ENCODE data around the gene PHACTR1. TPM values are rescaled to one million over a fixed set of nuclear protein-coding genes. Genes with fewer than 3 reads are reported as not detected.

PHACTR1 gene
- total and polyA plus RNA-seq, 8 donors, result 1.4 to 12.4 (median 9.3) TPM

DNA sequence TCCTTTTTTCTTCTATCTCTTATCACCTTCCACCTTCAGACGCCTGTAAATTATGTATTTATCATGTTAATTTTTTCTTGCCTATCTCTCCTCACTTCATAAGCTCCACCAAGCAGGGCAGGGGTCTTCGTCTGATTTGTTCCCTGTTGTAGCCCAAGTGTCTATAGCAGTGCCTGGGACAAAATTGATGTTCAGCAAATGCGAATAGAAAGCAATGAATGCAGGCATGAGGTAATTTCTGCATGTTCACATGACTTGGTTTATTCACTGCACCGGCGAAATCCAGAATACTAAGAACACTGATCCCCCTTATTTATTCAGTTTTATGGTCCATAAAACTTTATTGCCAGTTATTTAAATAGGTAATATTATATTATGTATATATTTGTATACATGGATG lies 449.7 kb downstream of the PHACTR1 start:
- Histone ChIP-seq H3K27ac (no peak overlapping the region), H3K4me3 (no peak overlapping the region), H3K27me3 (no peaks in the 10 kb centered on the region), H3K4me1 (no peaks in the 10 kb centered on the region), H3K9me3 (no peaks in the 10 kb centered on the region), H3K36me3 (no peaks in the 10 kb centered on the region)
- intact Hi-C loops (cut with DNase I), result no loop called here
- no peak for TF ChIP-seq CTCF (IDR thresholded peaks at IDR 0.05)
- 90 to 91% methylated on average over 5 of the region's 5 CpGs for WGBS, 2 donors
- DNase-seq, result no peak
- FAIRE-seq, result no peak
- ATAC-seq, result no peak

DNA sequence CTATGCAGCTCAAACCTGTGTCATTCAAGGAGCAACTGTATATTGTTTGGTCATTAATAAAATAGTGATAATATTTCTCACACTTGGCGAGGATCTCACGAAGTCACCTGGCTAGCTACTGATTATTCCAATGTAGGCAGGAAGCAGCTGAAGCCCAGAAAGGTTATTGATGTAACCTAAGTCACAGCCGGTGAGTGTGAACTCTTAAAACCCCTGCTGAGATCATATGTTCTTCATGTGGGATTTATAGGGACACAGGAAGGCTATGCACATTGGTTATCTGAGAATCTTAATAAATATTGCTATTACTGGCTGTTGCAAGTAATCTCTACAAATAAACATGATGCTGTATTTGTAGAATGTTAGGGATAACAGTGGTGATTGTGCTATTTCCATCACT lies 450.3 kb downstream of the PHACTR1 start:
- FAIRE-seq (no peak), ATAC-seq (no peak), DNase-seq (no peak)
- no peaks in the 10 kb centered on the region for H3K9me3 ChIP-seq
- H3K4me1 ChIP-seq, result no peaks in the 10 kb centered on the region
- no peak overlapping the region for H3K4me3 ChIP-seq
- intact Hi-C loops (cut with DNase I), result no loop called here
- H3K36me3 ChIP-seq, result no peaks in the 10 kb centered on the region
- TF ChIP-seq CTCF (IDR thresholded peaks at IDR 0.05), result no peak
- 30 to 31% methylated on average over 3 of the region's 3 CpGs for WGBS, 2 donors
- H3K27ac ChIP-seq, result no peak overlapping the region
- no peaks in the 10 kb centered on the region for H3K27me3 ChIP-seq

GRCh38 chr6:13172291-13172690 lies 455.7 kb downstream of the PHACTR1 start:
- intact Hi-C loops (cut with DNase I), result no loop called here
- Histone ChIP-seq H3K36me3 (no peaks in the 10 kb centered on the region), H3K4me3 (no peak overlapping the region), H3K27me3 (no peaks in the 10 kb centered on the region), H3K27ac (no peak overlapping the region), H3K4me1 (no peaks in the 10 kb centered on the region), H3K9me3 (no peaks in the 10 kb centered on the region)
- WGBS, 2 donors, result 91% methylated on average over 3 of the region's 3 CpGs
- ATAC-seq, result no peak
- DNase-seq, result no peak
- no peak for FAIRE-seq
- no peak for TF ChIP-seq CTCF (IDR thresholded peaks at IDR 0.05)

DNA sequence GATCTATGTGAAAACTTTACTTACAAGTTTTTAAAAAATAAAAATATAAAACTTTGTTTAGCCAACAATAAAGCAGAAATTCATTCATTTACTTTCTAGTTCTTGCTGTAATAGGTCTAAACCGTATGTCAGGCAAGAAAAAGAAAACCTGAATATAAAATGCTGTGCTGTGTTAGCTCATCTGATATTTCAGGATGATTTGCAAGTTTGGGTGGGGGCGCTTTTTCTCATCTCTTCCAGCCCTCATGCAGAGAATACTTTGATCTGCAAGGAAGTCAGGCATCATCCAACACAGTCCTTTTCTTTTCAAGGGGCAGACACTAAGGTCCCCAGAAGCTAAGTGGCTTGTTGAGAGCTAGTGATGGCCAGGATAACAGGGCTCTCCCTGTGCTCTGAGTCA lies 458.5 kb downstream of the PHACTR1 start:
- WGBS, 2 donors, result 81 to 90% methylated on average over 2 of the region's 2 CpGs
- no peak for TF ChIP-seq CTCF (IDR thresholded peaks at IDR 0.05)
- no peak for FAIRE-seq
- Histone ChIP-seq H3K9me3 (no peaks in the 10 kb centered on the region), H3K36me3 (no peaks in the 10 kb centered on the region), H3K27me3 (no peaks in the 10 kb centered on the region), H3K4me3 (no peak overlapping the region), H3K4me1 (no peaks in the 10 kb centered on the region), H3K27ac (no peak overlapping the region)
- no peak for DNase-seq
- no peak for ATAC-seq
- intact Hi-C loops (cut with DNase I), result no loop called here

- H3K27ac ChIP-seq, result no peak overlapping the region
Measured at GRCh38 chr6:13175759-13176158, 459.2 kb downstream of the PHACTR1 start.

More at GRCh38 chr6:13175759-13176158, 459.2 kb downstream of the PHACTR1 start:
- Histone ChIP-seq H3K27me3 (no peaks in the 10 kb centered on the region), H3K9me3 (no peaks in the 10 kb centered on the region), H3K4me3 (no peak overlapping the region), H3K4me1 (no peaks in the 10 kb centered on the region), H3K36me3 (no peaks in the 10 kb centered on the region)
- TF ChIP-seq CTCF (IDR thresholded peaks at IDR 0.05), result no peak
- DNase-seq (no peak), FAIRE-seq (no peak), ATAC-seq (no peak)
- 67 to 70% methylated on average over 4 of the region's 4 CpGs for WGBS, 2 donors
- intact Hi-C loops (cut with DNase I), result no loop called here

Measured in pancreas (tissue), 10 donors.